HG03095 (cell line): Measurements from ENCODE around the gene CTR9.

Source experiments
- ATAC-seq: cut with Tn5 transposase; IDR thresholded peaks from one replicate; pipeline ENCODE4 v1.9.1; 2021; ENCODE audit warnings: moderate library complexity; ENCODE audit not compliant: unreplicated experiment

The CTR9 gene

DNA sequence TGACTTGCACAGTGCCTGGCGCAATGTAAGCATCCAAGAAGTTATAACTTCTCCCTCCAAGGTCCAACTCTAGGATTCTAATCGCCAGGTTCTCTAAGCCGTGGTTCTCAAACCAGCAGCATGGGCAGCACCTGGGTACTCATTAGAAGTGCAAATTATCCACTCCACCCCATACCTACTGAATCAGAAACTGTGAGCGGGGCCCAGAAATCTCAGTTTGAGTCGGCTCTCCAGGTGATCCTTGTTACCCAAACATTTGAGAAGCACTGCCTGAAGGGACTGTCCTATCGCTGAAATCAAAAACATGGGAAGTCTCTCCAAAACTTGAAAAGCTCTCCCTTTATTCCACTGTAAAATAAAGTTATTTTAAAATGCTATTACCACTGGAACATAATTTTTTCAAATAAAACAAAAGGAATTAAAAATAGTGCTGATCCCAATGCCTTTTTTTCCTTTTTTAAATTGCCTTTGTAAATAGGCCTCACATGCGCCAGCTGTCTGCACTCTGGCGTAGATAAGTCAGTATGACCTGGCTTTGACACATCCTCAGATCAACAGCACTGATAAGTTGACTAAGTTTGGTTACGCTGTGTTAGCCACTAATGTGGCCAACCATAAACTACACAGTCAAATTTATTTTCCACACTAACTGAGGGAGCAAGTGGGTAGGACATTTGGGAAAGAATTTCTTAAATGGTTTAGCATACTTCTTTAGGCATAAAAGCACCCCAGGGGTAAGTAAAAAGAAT lies 8.4 kb upstream of the CTR9 start:
- no peak for ATAC-seq

DNA sequence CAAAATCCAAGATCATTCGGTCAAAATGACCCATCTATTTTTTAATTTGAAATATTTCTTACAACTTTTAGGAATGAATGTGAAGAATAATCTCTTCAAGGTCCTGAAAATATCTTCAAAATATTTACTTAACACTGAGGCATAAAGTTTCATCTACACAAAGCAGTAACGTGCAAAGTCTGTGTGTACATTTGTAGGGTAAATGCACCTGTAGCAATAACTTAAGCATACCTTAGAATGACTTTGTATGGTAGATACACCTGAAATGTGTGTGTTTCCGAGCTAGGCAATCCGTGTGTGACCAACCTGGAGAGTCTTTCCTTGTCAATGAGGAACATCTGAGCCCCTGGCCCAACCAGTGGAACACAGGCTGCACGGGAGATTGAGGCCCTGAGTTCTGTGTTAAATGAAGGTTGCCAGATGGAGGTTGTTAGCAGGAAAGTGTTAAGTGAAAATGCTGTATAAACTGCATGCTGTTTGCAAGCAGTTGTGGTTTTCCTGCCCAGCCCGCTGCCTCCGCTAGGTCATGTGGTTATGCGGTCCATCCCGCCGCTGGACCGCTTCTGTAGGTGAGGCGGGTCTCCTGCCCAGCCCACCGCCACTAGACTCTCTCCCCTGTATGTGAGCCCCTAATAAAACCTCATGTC lies 7.6 kb upstream of the CTR9 start:
- ATAC-seq, result no peak

DNA sequence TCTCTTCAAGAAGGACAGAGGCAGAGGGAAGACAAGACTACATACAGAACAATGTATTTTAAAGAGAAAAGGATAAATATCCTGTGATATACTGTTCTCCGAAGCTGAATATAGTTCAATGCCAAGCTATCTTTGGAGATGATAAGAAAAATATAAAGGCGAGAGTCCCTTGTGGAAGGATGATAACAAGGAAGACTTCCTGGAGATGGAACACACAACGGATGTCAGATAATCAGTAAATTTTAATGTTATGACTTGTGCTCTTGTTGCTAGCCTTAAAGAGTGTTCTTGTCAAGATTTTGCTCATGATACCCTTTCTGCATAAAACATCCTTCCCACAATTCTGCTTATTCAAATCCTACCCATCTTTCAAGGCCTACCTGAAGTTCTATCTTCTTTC lies 6.8 kb upstream of the CTR9 start:
- ATAC-seq, result no peak

DNA sequence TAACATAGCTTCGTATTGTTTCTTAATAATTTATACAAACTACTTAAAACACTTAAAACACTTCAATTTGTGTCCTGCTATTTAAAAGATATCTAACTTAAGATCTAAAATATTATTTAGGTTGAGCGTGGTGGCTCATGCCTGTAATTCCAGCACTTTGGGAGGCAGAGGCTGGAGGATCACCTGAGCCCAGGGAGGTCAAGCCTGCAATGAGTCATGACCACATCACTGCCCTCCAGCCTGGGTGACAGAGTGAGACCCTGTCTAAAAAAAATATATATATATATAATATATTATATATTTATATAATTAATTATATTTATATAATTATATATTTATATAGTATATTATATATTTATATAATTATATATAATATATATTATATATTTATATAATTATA lies 4.2 kb upstream of the CTR9 start:
- no peak for ATAC-seq

DNA sequence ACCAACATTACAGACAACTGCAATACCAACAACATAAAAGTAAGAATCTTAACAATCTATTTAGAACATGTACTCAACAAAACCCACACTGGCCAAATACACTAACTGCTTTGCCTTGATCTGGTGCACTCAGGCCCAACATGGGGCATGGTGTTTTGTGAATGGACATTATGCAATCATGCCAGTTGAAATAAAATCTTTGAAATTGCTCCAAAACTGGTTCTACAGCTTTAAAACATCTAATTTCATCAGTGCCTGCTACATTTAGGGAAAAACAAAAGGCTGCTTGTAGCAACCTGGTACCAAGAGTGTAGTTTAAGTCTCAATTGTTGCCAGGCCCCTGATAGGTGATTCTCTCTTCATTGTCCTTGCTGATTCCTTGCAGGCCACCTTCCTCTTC lies 3.3 kb upstream of the CTR9 start:
- ATAC-seq, result no peak

DNA sequence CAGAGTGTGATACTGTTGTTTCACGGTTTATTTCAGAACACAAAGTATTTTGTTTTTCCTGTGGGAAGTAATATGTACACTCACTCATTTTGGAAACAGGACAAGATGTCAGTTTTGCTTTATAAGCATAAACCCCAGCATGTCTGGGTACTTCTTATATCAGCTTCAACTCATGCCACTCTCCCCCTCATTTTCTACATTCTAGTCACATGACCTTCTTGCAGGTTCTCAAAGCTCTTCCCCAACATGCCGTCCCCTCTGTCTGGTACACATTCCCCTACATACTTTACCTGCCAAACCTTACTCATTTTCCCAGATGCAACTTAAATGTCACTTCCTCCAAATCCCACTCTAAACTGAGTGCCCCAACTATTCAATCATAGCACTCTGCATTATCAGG lies 1.6 kb upstream of the CTR9 start:
- no peak for ATAC-seq

- no peak for ATAC-seq
These were observed 515 bp downstream of the CTR9 start for GRCh38 chr11:10751581-10751940.

DNA sequence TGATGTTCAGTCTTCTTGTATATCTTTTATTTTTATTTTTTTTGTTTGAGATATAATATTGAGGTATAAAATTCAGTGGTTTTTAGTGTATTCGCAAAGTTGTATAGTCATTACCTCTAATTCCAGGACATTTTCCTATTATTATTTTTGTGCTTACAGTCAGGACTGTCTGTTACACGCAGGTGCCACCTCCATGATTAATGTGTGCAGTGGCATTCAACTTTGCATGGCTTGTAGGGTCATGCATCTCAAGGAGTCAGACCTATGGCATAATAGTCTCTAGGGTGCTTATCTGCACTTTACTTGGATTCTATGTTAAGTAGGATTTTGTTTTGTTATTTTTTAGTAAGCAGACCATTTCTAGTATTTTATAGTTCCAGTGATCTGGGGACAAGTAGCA lies 1.0 kb downstream of the CTR9 start:
- ATAC-seq, result no peak

- ATAC-seq, result no peak
These were observed 1.4 kb downstream of the CTR9 start for GRCh38 chr11:10752486-10752885.

GRCh38 chr11:10758957-10759356 lies 7.9 kb downstream of the CTR9 start:
- no peak for ATAC-seq

GRCh38 chr11:10761085-10761698 lies 10.1 kb downstream of the CTR9 start:
- ATAC-seq, result no peak

DNA sequence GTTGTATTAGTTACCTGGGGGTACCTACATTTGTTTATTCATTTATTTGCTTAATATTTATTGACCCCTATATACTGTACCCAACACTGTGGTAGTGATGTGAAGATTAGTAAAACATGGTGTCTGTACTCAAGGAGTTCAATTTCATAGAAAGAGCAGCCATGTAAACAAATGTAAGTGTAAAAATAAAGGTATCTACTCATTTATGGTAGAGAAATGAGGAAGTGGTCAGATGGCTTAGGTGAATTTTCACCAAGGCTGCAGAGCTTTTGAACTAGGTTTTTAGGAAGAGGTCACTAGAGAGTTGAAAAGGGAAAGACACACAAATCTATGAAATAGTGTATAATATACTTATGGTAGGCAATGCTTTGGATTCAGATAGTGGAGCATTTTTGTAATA lies 11.1 kb downstream of the CTR9 start:
- peak; percentile 86 for ATAC-seq

- ATAC-seq, result no peak
These were observed 11.9 kb downstream of the CTR9 start for GRCh38 chr11:10762913-10763421.

GRCh38 chr11:10763766-10764165 lies 12.7 kb downstream of the CTR9 start:
- ATAC-seq, result no peak

GRCh38 chr11:10764412-10764811 lies 13.4 kb downstream of the CTR9 start:
- ATAC-seq, result no peak

- ATAC-seq, result no peak
These were observed 19.7 kb downstream of the CTR9 start for GRCh38 chr11:10770626-10771254.

DNA sequence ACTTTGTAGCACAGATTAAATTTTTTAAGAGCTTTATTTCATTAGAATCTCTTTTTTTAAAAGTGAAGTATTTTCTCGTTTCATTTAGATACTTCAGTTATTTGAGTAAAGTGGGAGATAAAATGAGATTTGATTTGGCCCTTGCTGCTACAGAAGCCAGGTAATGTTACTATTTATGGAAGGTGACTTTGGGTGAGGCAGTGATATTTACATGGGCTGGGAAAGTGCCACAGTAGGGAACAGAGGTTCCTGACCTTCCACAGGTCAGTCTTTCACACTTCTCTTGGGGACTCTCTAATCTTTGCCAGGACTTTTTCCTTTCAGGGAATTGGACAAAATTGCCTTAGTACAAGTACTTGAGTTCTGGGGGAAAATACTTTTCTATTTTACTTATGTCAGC lies 20.4 kb downstream of the CTR9 start:
- ATAC-seq, result no peak

DNA sequence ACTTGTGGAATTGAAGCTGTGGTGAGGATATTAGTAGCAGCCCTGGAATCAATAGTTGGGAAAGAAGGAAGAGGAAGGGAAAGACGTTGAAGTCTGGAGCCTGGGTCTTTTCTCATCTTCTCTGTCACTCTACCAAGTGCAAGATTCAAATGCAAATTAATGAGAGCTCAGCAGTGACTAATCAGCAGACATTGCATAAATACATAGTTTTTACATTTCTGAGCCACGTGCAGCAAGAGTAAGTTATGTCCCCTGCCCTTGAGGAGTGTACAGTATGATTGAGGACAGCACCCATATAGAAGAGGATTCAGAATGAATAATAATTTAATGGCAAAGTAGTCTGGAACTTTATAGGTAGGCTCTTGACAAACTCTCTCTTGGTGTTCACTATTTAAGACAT lies 23.8 kb downstream of the CTR9 start:
- ATAC-seq, result no peak

- ATAC-seq, result no peak
These were observed 26.3 kb downstream of the CTR9 start for GRCh38 chr11:10777393-10777793.

- ATAC-seq, result no peak
These were observed 26.8 kb downstream of the CTR9 start for GRCh38 chr11:10777806-10778205.

- ATAC-seq, result no peak
These were observed 27.3 kb downstream of the CTR9 start for GRCh38 chr11:10778217-10778970.
